HG03469 (cell line): ENCODE measurements around the gene SPATA24.
"Not testable (repeated sequence)": the region's sequence is repeated elsewhere in the genome, so short reads cannot be mapped to it uniquely, and the experiment has no call there.

Source experiments
- ATAC-seq: cut with Tn5 transposase; IDR thresholded peaks from one replicate; pipeline ENCODE4 v1.9.1; 2021; ENCODE audit warnings: mild to moderate bottlenecking, moderate library complexity, moderate number of reproducible peaks; ENCODE audit not compliant: unreplicated experiment

SPATA24 gene

DNA sequence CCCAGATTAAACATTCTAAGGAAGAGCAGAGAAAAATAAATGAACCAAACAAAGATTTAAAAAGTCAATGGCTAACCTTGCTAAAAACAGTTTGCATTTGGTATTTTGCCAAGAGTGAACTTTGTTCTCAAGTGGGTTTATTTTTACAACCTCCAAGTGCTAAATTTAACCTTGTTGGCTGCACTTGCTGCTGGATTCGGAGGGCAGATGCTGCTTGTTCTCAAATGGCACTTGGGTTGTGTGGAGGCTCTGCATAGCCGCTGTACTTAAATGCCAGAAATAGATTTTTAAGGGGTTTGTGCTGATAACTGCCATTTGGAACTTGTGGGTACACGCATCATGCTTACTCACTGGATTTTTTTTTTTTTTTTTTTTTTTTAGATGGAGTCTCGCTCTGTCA, 13.3 kb upstream of the SPATA24 start:
- ATAC-seq = no peak

DNA sequence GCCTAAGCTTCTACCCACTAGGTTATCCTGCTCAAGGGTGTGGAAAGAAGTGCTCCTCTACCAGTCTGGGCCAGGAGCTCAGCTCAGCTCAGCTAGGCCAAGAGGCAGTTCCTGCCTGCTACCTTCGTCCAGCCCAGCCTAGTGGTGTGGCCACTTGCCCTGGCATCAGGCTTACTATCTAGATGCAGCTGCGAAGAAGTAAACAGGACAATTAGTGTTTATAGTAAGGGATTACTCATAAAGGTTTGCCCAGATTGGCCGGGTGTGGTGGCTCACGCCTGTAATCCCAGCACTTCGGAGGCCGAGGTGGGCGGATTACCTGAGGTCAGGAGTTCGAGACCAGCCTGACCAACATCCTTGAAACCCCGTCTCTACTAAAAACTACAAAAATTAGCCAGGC, 12.8 kb upstream of the SPATA24 start:
- no peak for ATAC-seq

DNA sequence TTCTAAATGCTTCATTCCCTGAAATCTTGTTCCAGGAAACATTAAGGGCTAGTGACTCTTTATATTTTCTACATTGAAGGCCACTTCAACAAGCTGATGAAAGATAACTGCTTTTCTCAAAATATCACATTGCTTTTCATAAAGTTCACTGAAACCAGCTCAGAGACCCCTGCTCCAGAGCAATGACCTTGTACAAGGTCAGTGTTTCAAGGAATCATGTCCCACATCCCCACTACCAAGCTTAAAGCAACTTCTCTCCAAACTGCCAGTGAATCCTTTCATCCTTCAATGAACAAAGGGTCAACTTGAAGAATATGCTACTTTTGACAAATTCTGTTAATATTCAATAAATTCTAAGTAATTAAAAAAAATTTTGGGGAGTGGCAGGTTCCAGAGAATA, 12.0 kb upstream of the SPATA24 start:
- no peak for ATAC-seq

DNA sequence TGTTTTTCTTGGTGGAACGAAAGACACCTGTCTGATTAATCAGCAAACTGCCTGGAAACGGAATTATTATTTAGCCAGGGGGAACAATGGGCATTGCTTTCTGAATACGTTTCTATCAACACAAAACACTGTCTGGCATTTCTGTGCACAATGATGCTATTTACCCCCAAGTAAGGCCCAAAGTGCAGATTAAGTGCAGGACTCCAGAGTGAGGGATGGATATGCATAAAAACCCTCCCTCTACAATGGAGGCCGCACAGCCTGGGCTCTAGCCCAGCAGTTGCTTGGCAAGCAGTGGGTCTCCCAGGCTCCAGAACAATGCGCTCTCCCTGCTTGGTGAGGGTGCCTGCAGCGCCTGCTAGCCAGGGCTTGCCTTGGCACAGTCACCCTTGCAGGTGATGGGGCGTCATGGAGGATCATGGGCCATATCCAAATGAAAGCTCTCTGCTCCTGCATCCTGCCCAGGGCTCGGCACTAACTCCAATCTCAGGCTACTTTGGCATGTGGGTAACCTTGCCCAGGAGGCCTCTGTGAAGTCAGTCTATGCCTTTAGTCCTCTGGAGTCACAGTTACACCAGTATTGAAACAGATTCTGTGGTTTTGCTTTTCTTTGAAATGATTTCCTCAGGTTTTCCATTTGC, 11.5 kb upstream of the SPATA24 start:
- ATAC-seq = no peak

DNA sequence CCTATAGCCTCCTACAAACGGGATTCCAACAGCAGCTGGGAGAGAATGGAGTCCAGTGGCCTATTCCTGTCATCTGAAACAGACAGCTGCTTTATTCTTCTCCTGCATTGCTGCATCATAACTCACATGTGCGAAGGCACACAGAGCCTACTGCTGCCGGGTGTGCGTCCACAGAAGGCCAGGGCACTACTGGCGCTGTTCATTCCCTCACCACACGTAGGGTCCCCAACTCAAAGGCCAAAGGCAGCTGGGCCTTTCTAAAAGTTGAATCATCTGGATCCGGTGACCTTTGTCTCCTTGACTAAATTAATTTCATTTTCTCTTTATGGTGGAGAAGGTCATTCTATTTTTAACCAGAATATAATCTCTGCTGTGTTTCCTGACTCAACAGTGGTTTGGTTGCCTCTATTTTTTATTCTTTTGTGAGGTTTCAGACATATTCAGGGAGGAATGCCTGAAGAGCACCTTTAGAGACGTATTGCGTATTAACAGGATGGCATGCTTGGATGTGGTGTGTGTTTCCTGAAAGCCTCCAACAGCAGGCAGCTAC, 10.8 kb upstream of the SPATA24 start:
- ATAC-seq = no peak

DNA sequence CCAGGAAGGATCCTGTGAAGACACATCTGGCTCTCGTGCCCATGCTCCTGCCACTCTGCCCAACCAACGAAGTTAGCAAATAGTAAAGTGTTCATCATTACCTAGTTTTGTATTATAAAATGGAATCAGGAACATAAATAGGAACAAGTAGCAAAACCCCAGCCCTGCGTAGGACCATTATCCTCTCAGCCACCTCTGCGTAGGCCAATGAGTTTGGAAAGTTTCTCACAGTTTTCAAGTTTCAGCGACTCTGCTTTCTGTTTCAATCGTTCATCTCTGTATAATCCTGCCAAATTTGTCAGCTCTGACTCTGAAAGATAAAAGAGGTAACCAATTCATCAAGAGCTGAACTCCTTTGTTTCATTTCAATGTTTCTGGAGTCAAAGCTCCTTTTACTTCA, 10.1 kb upstream of the SPATA24 start:
- no peak for ATAC-seq

DNA sequence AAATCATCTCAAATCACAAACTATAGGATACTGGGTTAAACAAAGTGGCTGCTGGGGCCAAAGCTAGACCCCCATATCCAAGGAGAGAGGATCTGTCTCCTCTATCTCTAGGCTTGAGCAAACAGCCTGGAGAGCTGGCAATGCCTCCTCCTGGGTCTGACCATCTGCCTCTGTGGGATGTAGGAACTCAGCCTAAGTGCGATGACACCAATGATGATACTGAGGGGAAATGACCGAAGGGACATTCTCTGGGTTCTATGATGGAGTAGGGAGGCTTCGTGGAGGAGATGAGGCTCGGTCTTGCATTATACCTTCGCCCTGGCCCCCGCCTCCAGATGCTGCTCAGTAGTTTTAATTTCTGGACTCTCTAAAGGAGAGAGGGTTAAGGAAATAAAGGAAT, 9.3 kb upstream of the SPATA24 start:
- ATAC-seq = no peak

DNA sequence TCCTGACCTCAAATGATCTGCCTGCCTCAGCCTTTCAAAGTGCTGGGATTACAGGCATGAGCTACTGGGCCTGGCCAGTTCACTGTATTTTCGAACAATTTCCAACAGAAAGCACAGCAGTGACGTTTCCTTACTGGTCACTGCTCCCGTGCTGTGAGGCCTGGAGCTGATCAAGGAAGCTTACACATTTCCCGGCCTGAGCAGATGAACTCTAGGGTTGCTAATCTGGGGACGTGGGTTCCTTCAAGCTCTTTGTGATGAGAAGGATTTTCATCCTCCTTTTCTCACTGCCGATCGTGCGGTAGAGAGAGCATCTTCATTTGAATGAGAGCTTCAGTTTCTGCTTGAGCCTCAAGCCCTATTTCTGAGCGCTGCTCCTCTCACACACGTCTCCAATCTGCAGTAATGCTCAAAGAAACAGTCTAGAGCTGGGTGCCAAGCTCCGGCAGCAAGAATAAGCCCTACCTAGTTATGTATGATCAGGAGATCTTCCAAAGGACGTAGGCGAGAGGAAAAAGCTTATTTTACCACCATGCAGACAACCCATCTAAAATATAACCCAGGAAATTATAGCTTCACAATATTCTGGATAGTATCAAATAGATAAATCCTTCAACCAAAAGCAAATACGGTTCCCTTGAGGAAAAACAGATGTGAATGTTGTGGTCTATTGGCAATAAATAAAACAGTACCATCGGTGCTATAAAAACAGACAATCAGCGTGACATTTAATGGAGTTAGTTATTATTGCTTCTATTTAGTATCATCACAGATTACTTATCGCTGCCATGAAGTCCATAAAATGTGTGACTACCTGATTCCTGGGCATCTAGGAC, 7.3 kb upstream of the SPATA24 start:
- no peak for ATAC-seq

DNA sequence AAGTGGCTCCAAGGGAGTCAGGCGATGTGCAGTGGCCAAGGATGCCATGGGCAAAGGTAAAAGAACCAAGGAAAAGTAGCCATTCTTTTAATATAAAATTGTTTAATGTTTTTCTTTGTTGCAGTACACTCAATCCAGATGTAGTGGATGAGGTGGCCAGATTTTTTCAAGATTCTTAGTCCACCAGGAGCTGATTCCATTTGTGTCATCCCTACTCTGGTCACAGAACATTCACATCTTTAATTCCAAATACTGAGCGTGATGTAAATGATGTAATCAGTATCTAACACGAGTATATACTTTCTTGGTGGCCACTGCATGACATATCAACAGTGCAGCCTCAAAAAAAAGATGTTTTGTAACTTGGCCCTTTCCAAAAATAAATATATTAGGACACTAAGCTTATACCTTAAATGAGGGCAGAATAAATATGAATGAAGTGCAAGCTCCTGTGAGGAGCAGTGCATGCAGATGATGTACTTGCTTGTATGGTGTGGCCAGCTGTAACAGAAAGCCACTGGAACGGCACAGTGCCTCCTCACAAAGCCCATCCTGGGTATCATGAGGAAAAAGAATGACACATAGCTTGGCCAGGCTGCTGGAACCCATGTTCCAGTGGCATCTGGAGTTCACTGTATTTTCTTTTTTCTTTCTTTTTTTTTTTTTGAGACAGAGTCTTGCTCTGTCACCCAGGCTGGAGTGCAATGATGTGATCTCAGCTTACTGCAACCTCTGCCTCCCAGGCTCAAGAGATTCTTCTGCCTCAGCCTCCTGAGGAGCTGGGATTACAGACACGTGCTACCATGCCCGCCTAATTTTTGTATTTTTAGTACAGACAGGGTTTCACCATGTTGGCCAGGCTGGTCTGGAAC, 6.5 kb upstream of the SPATA24 start:
- no peak for ATAC-seq

DNA sequence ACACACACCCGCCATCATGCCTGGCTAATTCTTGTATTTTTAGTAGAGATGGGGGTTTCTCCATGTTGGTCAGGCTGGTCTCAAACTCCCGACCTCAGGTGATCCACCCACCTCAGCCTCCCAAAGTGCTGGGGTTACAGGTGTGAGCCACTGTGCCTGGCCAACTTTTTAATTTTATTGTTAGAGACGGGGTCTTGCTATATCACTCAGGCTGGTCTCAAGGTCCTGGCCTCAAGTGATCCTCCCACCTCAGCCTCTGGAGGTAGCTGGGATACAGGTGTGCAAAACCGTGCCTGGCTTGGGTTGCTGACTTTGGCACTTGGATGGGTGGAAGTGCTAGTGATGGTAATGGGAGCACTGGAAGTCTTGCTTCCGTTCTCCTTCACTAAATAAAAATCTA, 5.2 kb upstream of the SPATA24 start:
- ATAC-seq = not testable (repeated sequence)

DNA sequence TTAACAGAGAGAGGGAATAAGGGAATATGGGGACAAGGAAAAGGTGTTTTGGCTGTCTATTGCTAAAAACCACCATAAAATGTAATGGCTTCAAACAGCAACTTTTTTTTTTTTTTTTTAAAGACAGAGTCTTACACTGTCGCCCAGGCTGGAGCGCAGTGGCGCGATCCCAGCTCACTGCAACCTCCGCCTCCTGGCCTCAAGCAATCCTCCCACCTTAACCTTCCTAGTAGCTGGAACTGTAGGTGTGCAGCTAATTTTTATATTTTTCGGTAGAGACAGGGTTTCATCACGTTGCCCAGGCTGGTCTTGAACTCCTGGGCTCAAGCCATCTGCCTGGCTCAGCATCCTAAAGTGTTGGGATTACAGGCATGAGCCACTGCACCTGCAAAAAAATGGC, 4.3 kb upstream of the SPATA24 start:
- ATAC-seq = no peak

DNA sequence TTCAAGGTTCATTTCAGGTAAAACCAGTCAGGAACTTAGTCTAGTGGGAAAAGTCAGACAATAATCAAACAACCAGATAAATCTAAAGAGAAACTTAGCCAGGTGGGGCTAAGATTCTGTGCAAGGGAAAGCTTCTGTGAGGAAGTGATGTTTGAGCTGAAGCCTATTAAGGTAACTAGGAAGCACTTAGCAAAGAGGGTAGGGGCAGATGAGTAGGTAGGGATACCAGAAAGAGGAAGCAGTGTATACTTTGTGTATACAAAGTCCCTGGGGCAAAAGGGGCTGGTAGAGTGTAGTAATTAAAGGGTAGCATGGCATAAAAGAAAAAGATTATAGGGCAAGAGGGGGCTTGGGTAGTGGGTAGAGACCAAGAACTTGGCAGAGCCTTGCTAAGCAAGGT, 3.6 kb upstream of the SPATA24 start:
- ATAC-seq = no peak

DNA sequence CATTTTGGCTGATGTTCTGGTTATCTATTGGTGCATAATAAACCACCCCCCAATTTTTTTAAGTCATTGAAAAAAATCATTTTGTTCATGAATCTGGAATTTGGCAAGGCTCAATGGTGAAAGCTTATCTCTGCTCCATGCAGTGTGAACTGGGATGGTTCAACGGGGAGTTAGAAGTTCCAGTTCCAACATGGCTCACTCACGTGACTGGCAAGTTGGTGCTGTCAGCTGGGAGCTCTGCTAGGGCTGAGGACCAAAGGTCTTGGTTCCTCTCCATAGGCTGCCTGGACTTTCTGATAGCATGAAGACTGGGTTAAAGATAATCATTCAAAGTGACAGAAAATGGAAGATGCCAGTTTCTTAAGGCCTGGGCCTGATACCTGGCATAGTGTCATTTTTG, 3.1 kb upstream of the SPATA24 start:
- no peak for ATAC-seq

DNA sequence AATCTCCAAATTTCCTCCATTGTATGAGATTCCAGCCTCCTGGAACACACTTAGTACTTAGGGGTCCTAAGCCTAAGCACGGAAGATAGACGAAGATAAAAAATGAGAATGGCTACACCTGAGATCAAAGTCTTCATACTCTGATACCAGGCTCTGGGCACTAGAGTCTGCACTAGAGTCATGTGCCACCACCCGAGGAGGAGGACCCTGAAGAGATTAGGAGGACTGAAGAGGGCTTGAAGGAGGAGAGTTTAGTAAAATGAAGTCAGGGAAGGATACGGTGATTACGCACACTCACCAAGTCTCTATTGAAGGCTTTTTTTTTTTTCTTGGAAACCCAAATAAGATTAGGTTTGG, 573 bp upstream of the SPATA24 start:
- no peak for ATAC-seq

DNA sequence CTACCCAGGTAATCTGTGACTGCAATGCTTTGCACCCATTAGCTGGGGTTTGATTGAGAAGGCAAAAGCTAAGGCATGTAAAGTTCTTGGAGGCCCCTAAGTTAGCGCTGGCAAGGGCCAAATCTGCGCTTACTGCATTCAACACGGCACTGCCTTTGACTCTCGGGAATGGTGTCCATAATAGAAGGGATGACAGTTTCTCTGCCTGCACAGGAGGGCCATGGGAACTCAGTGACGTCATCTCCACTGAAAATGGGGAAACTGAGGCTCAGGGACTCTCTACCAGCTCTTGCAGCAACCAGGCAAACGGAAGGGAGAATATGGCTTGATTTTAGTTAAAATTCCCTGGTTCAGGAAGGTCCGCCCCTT, 487 bp downstream of the SPATA24 start:
- no peak for ATAC-seq

DNA sequence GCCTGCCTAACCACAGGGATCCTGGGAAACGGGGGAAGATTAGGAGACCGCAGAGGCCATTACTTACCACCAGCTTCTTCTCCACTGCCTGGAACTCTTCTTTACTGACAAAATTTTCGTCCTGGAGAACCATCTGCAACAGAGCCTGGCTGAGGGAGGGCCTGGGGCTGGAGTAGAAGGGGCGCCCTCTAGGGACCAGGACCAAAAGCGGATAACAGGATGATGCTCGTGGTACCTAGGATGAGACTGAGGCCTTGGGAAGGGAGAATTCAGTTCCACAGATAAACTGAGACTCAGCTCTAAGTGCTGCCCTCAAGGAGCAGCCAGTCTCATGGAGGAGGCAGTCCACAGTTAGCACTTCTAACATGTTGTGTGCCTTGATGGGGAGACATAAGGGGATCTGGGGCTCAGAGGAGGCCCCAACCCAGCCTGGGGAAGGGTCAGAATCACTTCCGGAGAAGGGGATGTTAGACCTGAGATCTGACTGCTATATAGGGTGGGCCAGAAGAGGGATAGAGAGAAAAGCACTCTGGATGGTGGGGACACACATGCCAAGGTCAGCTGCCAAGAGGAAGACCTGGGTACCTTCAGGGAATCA, 1.2 kb downstream of the SPATA24 start:
- ATAC-seq = no peak

DNA sequence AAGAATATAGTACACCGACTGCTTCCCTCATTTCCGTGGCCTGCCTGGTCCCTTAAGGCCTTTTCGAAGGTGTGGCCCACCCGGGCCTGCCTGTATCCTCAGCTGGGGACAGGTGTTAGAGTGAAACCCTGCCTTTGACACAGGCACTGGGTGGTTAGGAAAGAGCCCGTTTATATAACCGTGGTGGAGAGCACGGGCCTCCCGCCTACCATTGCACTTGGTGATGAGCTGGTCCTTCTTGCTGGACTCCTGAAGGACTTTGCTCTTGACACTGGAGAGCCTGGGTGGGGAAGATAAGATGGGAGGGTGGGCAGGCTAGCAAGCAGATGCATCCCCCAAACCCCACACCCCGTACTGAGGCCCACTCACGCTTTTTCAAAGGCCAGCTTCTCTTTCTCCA, 2.3 kb downstream of the SPATA24 start:
- ATAC-seq = no peak

DNA sequence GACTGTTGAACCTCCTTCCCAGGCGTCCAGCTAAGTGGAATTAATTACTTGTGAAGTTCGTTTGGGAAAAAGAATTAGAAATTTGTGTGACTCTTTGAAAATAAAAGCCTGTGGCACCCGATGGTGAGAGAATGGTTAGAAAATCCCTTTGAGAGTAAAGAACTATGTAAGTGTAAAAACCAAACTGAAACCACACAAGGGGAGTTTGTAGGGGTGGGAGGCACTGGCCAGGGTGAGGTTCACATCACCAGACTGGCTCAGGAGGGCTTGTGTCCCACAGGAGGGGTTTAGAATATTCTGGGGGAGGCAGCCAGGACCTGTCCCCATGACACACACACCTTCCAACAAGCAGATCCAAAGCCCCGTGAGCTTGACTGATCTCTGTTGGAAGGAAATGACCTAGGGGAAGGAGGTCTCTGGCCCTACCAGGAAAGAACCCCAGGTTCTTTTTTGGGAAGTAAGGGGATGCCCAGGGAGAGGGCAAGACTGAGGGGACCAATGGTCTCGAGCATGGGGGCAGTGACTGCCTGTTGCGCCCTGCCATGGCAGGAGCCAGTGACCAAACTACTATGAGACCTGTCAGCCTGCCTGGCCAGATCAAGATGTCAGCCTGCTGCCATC, 4.3 kb downstream of the SPATA24 start:
- no peak for ATAC-seq

DNA sequence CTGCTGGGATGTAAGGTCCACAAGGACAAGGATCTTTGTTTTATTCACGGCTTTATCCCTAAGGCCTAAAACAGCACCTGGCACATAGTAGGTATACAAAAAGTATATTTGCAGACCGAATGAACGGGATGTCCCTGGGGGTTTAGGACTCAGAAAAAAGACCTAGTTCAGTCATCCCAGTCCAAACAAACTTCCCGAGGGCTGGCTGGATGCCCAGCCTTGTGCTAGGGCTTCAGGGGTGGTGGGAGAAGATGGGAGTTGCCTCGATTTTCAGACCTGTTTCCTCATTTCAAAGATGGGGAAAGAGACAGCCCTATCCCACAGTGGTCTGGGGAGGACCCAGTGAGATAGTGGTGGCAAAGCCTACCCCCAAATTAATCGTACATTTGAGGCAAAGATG, 6.0 kb downstream of the SPATA24 start:
- ATAC-seq = no peak

DNA sequence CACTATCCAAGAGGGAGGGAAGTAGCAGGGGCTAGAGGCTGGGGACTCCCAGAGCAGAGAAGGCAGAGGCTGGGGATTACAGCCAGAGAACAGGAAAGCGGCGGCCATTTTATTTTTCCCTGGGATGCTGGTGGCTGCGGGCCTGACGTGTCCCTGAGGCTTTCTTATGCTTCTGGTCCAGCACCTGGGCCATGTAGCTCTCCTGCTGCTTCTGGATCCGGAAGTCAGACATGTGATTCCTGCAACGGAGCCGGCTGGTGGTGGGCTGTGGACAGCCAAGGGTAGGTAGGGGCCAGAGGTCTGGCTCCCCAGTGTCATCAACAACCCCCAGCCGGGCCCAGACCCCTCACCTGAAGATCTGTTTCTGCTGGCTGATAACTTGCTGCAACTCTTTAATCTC, 7.2 kb downstream of the SPATA24 start:
- ATAC-seq = no peak
